GM23338 (cell line): ENCODE measurements around the gene KRT85. TPM values are rescaled to one million over a fixed set of nuclear protein-coding genes. Genes with fewer than 3 reads are reported as not detected.

Experiments
- EZH2 ChIP-seq: fragments of 200-600 bp; sonication (generic); IDR thresholded peaks from one replicate; pipeline ENCODE4 v1.8.0; 2017; ENCODE audit warnings: antibody characterized with exemption, mild to moderate bottlenecking, low read depth; ENCODE audit not compliant: unreplicated experiment
- EZH2phosphoT487 ChIP-seq: fragments of 200-600 bp; sonication (generic); IDR thresholded peaks from one replicate; pipeline ENCODE4 v1.8.1; 2018; ENCODE audit warnings: antibody characterized with exemption; ENCODE audit not compliant: unreplicated experiment
- JUNB ChIP-seq: IDR thresholded peaks from one replicate; pipeline ENCODE4 v1.6.1; 2016; ENCODE audit warnings: antibody characterized with exemption; ENCODE audit not compliant: unreplicated experiment
- POLR2AphosphoS5 ChIP-seq: IDR thresholded peaks from 2 replicates; pipeline ENCODE4 v1.6.1; 2016; ENCODE audit warnings: antibody characterized with exemption, low read depth
- polyA plus RNA-seq: library from polyadenylated mRNA; unstranded; fragments of >200 nt; fragmentation: Nextera tagmentation; extraction: Ambion mirVana; gene quantifications from 2 replicates; pipeline ENCODE4 v1.2.1, GENCODE V29; 2016
- total RNA-seq: library from RNA; depleted of rRNA; stranded (reverse); fragments of >200 nt; shearing (Covaris generic); gene quantifications from 2 replicates; pipeline ENCODE4 v1.2.3, GENCODE V29; 2014
- TF ChIP-seq, protein P1 (sequence below): fragments of 250-450 bp; sonication (Bioruptor Pico); IDR thresholded peaks from 2 replicates; pipeline ENCODE4 v1.5.0; 2020; ENCODE audit warnings: mild to moderate bottlenecking, moderate library complexity
- TF ChIP-seq, protein P2 (sequence below): IDR thresholded peaks from one replicate; pipeline ENCODE4 v1.6.1; 2018; ENCODE audit warnings: antibody characterized with exemption; ENCODE audit not compliant: unreplicated experiment

KRT85 gene
- total and polyA plus RNA-seq, 2 experiments from 2014 or later, result not detected

- TF ChIP-seq, protein P1, sequence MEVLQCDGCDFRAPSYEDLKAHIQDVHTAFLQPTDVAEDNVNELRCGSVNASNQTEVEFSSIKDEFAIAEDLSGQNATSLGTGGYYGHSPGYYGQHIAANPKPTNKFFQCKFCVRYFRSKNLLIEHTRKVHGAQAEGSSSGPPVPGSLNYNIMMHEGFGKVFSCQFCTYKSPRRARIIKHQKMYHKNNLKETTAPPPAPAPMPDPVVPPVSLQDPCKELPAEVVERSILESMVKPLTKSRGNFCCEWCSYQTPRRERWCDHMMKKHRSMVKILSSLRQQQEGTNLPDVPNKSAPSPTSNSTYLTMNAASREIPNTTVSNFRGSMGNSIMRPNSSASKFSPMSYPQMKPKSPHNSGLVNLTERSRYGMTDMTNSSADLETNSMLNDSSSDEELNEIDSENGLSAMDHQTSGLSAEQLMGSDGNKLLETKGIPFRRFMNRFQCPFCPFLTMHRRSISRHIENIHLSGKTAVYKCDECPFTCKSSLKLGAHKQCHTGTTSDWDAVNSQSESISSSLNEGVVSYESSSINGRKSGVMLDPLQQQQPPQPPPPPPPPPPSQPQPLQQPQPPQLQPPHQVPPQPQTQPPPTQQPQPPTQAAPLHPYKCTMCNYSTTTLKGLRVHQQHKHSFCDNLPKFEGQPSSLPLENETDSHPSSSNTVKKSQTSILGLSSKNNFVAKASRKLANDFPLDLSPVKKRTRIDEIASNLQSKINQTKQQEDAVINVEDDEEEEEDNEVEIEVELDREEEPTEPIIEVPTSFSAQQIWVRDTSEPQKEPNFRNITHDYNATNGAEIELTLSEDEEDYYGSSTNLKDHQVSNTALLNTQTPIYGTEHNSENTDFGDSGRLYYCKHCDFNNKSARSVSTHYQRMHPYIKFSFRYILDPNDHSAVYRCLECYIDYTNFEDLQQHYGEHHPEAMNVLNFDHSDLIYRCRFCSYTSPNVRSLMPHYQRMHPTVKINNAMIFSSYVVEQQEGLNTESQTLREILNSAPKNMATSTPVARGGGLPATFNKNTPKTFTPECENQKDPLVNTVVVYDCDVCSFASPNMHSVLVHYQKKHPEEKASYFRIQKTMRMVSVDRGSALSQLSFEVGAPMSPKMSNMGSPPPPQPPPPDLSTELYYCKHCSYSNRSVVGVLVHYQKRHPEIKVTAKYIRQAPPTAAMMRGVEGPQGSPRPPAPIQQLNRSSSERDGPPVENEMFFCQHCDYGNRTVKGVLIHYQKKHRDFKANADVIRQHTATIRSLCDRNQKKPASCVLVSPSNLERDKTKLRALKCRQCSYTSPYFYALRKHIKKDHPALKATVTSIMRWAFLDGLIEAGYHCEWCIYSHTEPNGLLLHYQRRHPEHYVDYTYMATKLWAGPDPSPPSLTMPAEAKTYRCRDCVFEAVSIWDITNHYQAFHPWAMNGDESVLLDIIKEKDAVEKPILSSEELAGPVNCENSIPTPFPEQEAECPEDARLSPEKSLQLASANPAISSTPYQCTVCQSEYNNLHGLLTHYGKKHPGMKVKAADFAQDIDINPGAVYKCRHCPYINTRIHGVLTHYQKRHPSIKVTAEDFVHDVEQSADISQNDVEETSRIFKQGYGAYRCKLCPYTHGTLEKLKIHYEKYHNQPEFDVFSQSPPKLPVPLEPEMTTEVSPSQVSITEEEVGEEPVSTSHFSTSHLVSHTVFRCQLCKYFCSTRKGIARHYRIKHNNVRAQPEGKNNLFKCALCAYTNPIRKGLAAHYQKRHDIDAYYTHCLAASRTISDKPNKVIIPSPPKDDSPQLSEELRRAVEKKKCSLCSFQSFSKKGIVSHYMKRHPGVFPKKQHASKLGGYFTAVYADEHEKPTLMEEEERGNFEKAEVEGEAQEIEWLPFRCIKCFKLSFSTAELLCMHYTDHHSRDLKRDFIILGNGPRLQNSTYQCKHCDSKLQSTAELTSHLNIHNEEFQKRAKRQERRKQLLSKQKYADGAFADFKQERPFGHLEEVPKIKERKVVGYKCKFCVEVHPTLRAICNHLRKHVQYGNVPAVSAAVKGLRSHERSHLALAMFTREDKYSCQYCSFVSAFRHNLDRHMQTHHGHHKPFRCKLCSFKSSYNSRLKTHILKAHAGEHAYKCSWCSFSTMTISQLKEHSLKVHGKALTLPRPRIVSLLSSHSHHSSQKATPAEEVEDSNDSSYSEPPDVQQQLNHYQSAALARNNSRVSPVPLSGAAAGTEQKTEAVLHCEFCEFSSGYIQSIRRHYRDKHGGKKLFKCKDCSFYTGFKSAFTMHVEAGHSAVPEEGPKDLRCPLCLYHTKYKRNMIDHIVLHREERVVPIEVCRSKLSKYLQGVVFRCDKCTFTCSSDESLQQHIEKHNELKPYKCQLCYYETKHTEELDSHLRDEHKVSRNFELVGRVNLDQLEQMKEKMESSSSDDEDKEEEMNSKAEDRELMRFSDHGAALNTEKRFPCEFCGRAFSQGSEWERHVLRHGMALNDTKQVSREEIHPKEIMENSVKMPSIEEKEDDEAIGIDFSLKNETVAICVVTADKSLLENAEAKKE (CRISPR knock-in tag), result no peak
- no peak for TF ChIP-seq EZH2
- TF ChIP-seq EZH2phosphoT487, result no peak
- no peak for TF ChIP-seq POLR2AphosphoS5
- TF ChIP-seq JUNB, result no peak
- TF ChIP-seq, protein P2, sequence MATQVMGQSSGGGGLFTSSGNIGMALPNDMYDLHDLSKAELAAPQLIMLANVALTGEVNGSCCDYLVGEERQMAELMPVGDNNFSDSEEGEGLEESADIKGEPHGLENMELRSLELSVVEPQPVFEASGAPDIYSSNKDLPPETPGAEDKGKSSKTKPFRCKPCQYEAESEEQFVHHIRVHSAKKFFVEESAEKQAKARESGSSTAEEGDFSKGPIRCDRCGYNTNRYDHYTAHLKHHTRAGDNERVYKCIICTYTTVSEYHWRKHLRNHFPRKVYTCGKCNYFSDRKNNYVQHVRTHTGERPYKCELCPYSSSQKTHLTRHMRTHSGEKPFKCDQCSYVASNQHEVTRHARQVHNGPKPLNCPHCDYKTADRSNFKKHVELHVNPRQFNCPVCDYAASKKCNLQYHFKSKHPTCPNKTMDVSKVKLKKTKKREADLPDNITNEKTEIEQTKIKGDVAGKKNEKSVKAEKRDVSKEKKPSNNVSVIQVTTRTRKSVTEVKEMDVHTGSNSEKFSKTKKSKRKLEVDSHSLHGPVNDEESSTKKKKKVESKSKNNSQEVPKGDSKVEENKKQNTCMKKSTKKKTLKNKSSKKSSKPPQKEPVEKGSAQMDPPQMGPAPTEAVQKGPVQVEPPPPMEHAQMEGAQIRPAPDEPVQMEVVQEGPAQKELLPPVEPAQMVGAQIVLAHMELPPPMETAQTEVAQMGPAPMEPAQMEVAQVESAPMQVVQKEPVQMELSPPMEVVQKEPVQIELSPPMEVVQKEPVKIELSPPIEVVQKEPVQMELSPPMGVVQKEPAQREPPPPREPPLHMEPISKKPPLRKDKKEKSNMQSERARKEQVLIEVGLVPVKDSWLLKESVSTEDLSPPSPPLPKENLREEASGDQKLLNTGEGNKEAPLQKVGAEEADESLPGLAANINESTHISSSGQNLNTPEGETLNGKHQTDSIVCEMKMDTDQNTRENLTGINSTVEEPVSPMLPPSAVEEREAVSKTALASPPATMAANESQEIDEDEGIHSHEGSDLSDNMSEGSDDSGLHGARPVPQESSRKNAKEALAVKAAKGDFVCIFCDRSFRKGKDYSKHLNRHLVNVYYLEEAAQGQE, result no peak
Observed at GRCh38 chr12:52392465-52393007, 25.3 kb upstream of the KRT85 start (continued).
